Activated CD8-positive, alpha-beta memory T cell treated with anti-CD3 and anti-CD28 coated beads, Interleukin-2, amount 10 ng/mL, durations not matched to agents 7 days and 5 days (primary cell): Measurements from ENCODE around the gene MT1X. TPM values are rescaled to one million over a fixed set of nuclear protein-coding genes. Genes with fewer than 3 reads are reported as not detected.
"Not testable (repeated sequence)": the region's sequence is repeated elsewhere in the genome, so short reads cannot be mapped to it uniquely, and the experiment has no call there.

ENCODE experiments used
- ATAC-seq: fragments of 150-1000 bp; cut with Tn5 transposase; one replicate; pipeline ENCODE4 v1.10.0; 2021; ENCODE audit warnings: moderate library complexity
- CTCF ChIA-PET: fragments of 350-600 bp; sonication (Branson Sonifier 250); formaldehyde crosslinking; loops from one replicate; lab custom pipeline; 2021; ENCODE audit warnings: antibody characterized with exemption; lab: Charles Lee
- DNase-seq: peaks from one replicate; pipeline ENCODE4 v3.0.0-alpha.2; 2020
- H3K27ac Mint-ChIP-seq: one replicate; pipeline ENCODE4 v1.8.0; 2021; ENCODE audit warnings: mild to moderate bottlenecking, mixed read lengths
- H3K27me3 Mint-ChIP-seq: one replicate; pipeline ENCODE4 v1.8.0; 2021; ENCODE audit warnings: mixed read lengths
- H3K36me3 Mint-ChIP-seq: one replicate; pipeline ENCODE4 v1.8.0; 2021; ENCODE audit warnings: mild to moderate bottlenecking, mixed read lengths
- H3K4me1 Mint-ChIP-seq: one replicate; pipeline ENCODE4 v1.8.0; 2021; ENCODE audit warnings: mixed read lengths
- H3K4me3 Mint-ChIP-seq: one replicate; pipeline ENCODE4 v1.8.0; 2021; ENCODE audit warnings: mild to moderate bottlenecking, moderate library complexity, mixed read lengths
- H3K9me3 Mint-ChIP-seq: one replicate; pipeline ENCODE4 v1.8.0; 2022; ENCODE audit warnings: low read depth, mixed read lengths
- total RNA-seq, 2 experiments: library from RNA; stranded (reverse); gene quantifications; one replicate each; pipeline ENCODE4 v1.2.3, GENCODE V29; 2021

Gene MT1X
- total RNA-seq, 2 experiments from 2014 or later, result 34.2 to 39.5 TPM

- peaks cover 4% of the 10 kb centered on the region for H3K36me3 Mint-ChIP-seq
- H3K4me1 Mint-ChIP-seq, result peaks cover 34% of the 10 kb centered on the region
- H3K27ac Mint-ChIP-seq, result no peak overlapping the region
- H3K9me3 Mint-ChIP-seq, result no peaks in the 10 kb centered on the region
- ATAC-seq (no peak), DNase-seq (no peak)
- no peak overlapping the region for H3K4me3 Mint-ChIP-seq
- CTCF ChIA-PET, result interaction anchor here (0.8 to 3.0 kb wide), 2 partner anchors 11 to 131 kb away, joined by 3 to 12 read pairs; no protein-coding TSS in a partner anchor
- no peaks in the 10 kb centered on the region for H3K27me3 Mint-ChIP-seq
These were observed 31.5 kb downstream of the MT1X start for GRCh38 chr16:56713794-56714193.

DNA sequence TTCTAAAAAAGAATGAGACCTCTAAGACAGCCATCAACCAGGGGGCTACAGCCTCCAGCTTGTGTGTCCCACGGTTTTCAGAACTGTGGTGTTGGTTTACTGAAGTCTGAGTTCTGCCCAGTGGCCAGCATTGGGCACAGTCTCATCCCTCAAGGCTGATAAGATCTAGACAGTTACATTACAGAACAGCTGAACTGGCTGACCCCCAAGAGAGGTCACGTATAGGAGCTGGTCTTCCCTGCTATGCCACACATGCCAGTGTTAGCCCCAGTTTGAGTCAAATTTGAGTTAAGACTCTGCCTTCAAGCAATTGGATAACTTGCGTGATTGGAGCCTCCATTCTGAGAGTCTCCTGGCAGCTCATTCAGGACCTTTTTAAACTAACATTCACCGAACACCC is 32.9 kb downstream of the MT1X start:
- DNase-seq, result no peak
- no peaks in the 10 kb centered on the region for H3K27me3 Mint-ChIP-seq
- CTCF ChIA-PET, result interaction anchor here (0.7 to 3.0 kb wide), 4 partner anchors 9 to 367 kb away, joined by 3 to 12 read pairs (median 4); no protein-coding TSS in a partner anchor

GRCh38 chr16:56716761-56717160 is 34.5 kb downstream of the MT1X start:
- no peak for DNase-seq
- Mint-ChIP-seq H3K4me1 (peaks cover 7% of the 10 kb centered on the region), H3K36me3 (no peaks in the 10 kb centered on the region), H3K27ac (no peak overlapping the region), H3K9me3 (no peaks in the 10 kb centered on the region), H3K4me3 (no peak overlapping the region), H3K27me3 (no peaks in the 10 kb centered on the region)
- CTCF ChIA-PET, result interaction anchor here (1.0 to 1.9 kb wide), 4 partner anchors 8 to 140 kb away, joined by 3 to 6 read pairs (median 4); partner anchors contain the start of gene NUP93
- ATAC-seq, result no peak

More for the DNA sequence above, 32.9 kb downstream of the MT1X start:
- no peak overlapping the region for H3K4me3 Mint-ChIP-seq
- H3K9me3 Mint-ChIP-seq, result no peaks in the 10 kb centered on the region
- peaks cover 4% of the 10 kb centered on the region for H3K36me3 Mint-ChIP-seq
- no peak overlapping the region for H3K27ac Mint-ChIP-seq
- H3K4me1 Mint-ChIP-seq, result peaks cover 21% of the 10 kb centered on the region
- ATAC-seq, result no peak

DNA sequence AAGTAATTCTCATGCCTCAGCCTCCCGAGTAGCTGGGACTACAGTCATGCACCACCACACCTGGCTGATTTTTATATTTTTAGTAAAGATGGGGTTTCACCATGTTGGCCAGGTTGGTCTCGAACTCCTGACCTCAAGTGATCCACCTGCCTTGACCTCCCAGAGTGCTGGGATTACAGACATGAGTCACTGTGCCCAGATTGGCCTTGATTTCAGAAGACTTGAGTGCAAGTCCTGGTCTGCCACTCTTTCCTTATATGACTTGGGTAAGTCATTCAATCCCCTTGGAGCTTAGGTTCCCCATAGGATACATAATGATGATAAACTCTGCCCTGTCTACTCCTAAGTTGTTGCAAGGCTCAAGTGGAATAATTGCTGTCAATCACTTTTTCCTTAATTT is 35.3 kb downstream of the MT1X start:
- H3K9me3 Mint-ChIP-seq, H3K27ac Mint-ChIP-seq, ATAC-seq, H3K4me3 Mint-ChIP-seq, H3K4me1 Mint-ChIP-seq, H3K27me3 Mint-ChIP-seq, H3K36me3 Mint-ChIP-seq, DNase-seq: not testable (repeated sequence)
- CTCF ChIA-PET, result interaction anchor here (1.3 to 3.5 kb wide), 4 partner anchors 12 to 141 kb away, joined by 3 to 12 read pairs (median 5); partner anchors contain the start of gene NUP93

- DNase-seq (no peak), ATAC-seq (no peak)
- Mint-ChIP-seq H3K36me3 (peaks cover 2% of the 10 kb centered on the region), H3K27me3 (peaks cover 5% of the 10 kb centered on the region), H3K4me3 (no peak overlapping the region), H3K9me3 (no peaks in the 10 kb centered on the region), H3K4me1 (no peaks in the 10 kb centered on the region), H3K27ac (no peak overlapping the region)
- CTCF ChIA-PET, result interaction anchor here (1.3 kb wide), 1 partner anchor 11 kb away, joined by 3 read pairs; no protein-coding TSS in a partner anchor
These were observed 40.1 kb downstream of the MT1X start for GRCh38 chr16:56722200-56722842.

DNA sequence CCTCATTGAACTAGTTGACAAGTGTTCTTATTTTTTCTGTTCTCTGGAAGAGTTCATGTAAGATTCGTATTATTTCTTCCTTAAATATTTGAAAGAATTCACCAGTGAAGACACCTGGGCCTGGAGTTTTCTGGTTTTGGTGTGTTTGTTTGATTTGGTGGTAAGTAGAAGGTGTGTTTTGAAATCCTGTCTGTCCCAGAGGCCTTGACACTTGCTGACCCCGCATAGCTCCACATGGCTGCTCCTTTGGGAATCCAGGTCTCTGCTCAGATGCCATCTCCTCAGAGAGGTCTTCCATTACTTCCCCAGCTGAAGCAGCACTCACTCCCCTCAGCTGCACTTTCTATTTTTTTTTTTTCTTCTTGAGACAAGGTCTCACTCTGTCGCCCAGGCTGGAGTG is 41.9 kb downstream of the MT1X start:
- CTCF ChIA-PET, result interaction anchor here (0.7 to 1.4 kb wide), 2 partner anchors 10 to 13 kb away, joined by 3 to 4 read pairs; no protein-coding TSS in a partner anchor
- ATAC-seq (no peak), DNase-seq (no peak)
- Mint-ChIP-seq H3K9me3 (no peaks in the 10 kb centered on the region), H3K27me3 (peaks cover 5% of the 10 kb centered on the region), H3K4me1 (peaks cover 6% of the 10 kb centered on the region), H3K27ac (no peak overlapping the region), H3K36me3 (peaks cover 2% of the 10 kb centered on the region), H3K4me3 (no peak overlapping the region)

DNA sequence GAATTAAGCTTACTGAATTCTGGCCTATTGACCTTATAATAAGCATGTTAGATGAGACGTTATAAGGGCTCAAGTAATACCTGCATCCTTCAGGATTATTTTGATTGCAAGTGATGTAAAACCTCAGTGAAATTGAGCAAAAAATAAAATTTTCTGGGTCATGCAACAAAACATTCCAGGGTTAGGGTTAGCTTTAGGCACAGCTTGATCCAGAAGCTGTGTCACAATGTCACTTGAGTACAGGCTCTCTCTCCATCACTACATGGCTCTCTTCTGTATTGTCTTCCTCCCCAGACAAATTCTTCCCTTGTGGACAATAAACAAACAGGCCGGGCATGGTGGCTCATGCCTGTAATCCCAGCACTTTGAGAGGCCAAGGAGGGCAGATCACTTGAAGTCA is 44.0 kb downstream of the MT1X start:
- Mint-ChIP-seq H3K4me3 (no peak overlapping the region), H3K27ac (no peak overlapping the region), H3K4me1 (peaks cover 11% of the 10 kb centered on the region), H3K36me3 (peaks cover 2% of the 10 kb centered on the region), H3K9me3 (no peaks in the 10 kb centered on the region), H3K27me3 (peaks cover 5% of the 10 kb centered on the region)
- CTCF ChIA-PET, result no interaction called here
- ATAC-seq (no peak), DNase-seq (no peak)

- no peaks in the 10 kb centered on the region for H3K9me3 Mint-ChIP-seq
- CTCF ChIA-PET, result interaction anchor here (0.7 kb wide), 1 partner anchor 9 kb away, joined by 3 read pairs; no protein-coding TSS in a partner anchor
- H3K36me3 Mint-ChIP-seq, result peaks cover 2% of the 10 kb centered on the region
- DNase-seq (no peak), ATAC-seq (no peak)
- H3K4me1 Mint-ChIP-seq, result peaks cover 11% of the 10 kb centered on the region
- H3K4me3 Mint-ChIP-seq, result no peak overlapping the region
- H3K27me3 Mint-ChIP-seq, result peaks cover 5% of the 10 kb centered on the region
- no peak overlapping the region for H3K27ac Mint-ChIP-seq
These were observed 44.7 kb downstream of the MT1X start for GRCh38 chr16:56726926-56727325.

DNA sequence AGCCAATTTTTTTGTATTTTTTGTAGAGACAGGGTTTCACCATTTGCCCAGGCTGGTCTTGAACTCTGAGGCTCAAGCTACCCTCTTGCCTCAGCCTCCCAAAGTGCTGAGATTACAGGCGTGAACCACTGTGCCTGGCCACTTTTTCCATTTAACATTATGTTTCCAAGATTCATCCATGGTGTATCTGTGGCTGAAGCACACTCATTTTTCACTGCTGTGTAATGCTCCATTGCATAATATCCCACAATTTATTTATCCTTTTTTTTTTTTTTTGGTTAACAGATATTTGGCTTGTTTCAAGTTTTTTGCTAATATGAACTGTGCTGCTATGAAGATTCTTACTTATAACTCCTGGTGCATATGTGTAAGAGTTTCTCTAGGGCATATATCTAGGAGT is 45.8 kb downstream of the MT1X start:
- CTCF ChIA-PET, result interaction anchor here (0.5 kb wide), 1 partner anchor 16 kb away, joined by 3 read pairs; no protein-coding TSS in a partner anchor
- ATAC-seq (no peak), DNase-seq (no peak)
- Mint-ChIP-seq H3K27ac (no peak overlapping the region), H3K9me3 (no peaks in the 10 kb centered on the region), H3K4me3 (no peak overlapping the region), H3K4me1 (peaks cover 11% of the 10 kb centered on the region), H3K36me3 (peaks cover 2% of the 10 kb centered on the region), H3K27me3 (no peaks in the 10 kb centered on the region)

GRCh38 chr16:56728980-56729734 is 46.9 kb downstream of the MT1X start:
- H3K4me3 Mint-ChIP-seq, result no peak overlapping the region
- H3K36me3 Mint-ChIP-seq, result no peaks in the 10 kb centered on the region
- CTCF ChIA-PET, result interaction anchor here (0.7 to 1.3 kb wide), 4 partner anchors 12 to 140 kb away, joined by 3 to 4 read pairs (median 3); no protein-coding TSS in a partner anchor
- DNase-seq (no peak), ATAC-seq (no peak)
- no peaks in the 10 kb centered on the region for H3K9me3 Mint-ChIP-seq
- H3K27me3 Mint-ChIP-seq, result no peaks in the 10 kb centered on the region
- peaks cover 11% of the 10 kb centered on the region for H3K4me1 Mint-ChIP-seq
- peak overlapping the region; percentile 76 for H3K27ac Mint-ChIP-seq

DNA sequence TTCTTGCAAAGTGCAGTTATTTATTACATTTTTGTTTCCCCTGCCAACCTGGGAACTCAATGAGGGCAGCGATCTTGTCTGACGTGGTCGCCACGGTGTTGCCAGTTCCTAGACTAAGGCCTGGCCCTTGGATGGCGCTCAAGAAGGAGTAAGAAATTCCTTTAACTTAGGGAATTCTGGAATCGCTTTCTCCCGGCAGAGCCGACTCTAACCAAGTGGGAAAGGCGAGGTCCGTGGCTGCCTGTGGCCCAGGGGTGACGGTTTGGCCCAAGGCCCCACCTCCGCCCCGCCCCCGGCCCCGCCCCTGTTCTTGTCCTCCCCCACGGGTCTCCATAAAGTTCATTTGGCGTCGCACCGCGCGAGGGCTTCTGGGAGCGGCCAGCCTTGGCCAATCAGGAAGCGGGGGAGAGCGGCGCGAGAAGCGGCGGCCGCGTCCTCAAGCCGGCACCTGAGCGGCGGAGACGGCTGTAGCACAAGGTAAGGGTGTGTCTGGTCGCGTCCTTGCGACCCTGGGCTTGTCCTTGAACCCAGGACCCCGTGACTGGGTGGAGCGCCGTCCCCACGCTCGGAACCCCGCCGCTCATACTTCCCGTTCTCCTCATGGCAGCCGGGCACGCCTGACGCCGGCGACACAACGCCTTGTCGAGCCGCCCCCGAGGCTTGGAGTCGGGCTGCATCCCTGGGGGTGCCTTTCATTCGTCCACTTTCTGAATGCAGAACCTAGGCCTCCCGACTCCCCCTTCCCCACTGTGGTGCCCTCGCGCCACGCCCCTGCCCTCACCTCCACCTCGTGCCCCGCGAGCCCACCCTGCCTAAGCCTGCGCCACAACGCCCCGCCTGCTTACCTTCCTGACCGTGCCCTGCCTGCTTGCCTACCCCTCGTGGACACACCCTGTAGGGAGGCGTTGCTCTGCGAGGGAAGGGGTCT is 47.7 kb downstream of the MT1X start, which contains the start of gene NUP93:
TSS of gene NUP93 (plus strand) at position 395 of the 928 bp plus-strand sequence. CDS start 18,119 bp downstream, outside the sequence.
- DNase-seq (peak; percentile 95), ATAC-seq (peak; percentile 97)
- no peaks in the 10 kb centered on the region for H3K9me3 Mint-ChIP-seq
- no peak within 1 kb of the TSS for H3K4me3 Mint-ChIP-seq
- no peaks in the 10 kb centered on the region for H3K36me3 Mint-ChIP-seq
- no peaks in the 10 kb centered on the region for H3K27me3 Mint-ChIP-seq
- peak within 1 kb of the TSS; percentile 76 for H3K27ac Mint-ChIP-seq
- H3K4me1 Mint-ChIP-seq, result peaks cover 11% of the 10 kb centered on the region
- CTCF ChIA-PET, result interaction anchor here (0.7 to 1.3 kb wide), 4 partner anchors 13 to 139 kb away, joined by 3 to 4 read pairs (median 3); no protein-coding TSS in a partner anchor

DNA sequence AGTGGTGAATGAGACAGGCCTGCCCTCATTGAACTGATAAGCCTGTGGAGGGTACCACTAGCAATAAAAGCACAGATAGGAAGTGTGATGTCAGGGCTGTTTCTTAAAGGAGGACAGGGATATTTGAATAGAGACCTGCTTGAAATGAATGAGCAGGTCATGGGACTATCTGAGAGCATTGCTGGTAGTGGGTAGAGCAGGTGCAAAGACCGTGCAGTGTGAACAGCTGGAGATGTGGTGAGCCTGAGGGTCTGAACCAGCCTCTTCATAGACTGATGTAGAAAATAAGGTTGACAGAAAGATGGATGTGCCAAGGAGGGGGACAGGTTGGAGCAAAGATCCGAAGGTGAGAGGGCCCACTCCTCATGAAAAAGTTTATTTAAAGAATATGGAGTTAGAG is 50.1 kb downstream of the MT1X start:
- Mint-ChIP-seq H3K9me3 (no peaks in the 10 kb centered on the region), H3K27ac (no peak overlapping the region), H3K4me1 (peaks cover 17% of the 10 kb centered on the region), H3K36me3 (peaks cover 7% of the 10 kb centered on the region), H3K4me3 (no peak overlapping the region), H3K27me3 (no peaks in the 10 kb centered on the region)
- DNase-seq, result no peak
- CTCF ChIA-PET, result interaction anchor here (1.4 kb wide), 1 partner anchor 16 kb away, joined by 3 read pairs; no protein-coding TSS in a partner anchor
- no peak for ATAC-seq
